HEK293T (cell line): ENCODE data around the gene MXRA7.

Experiments used
- ARNT ChIP-seq: fragments of 450-650 bp; IDR thresholded peaks from 2 replicates; pipeline ENCODE4 v1.6.1; 2017; ENCODE audit warnings: mild to moderate bottlenecking
- BHLHE40 ChIP-seq: fragments of 450-650 bp; IDR thresholded peaks from 2 replicates; pipeline ENCODE4 v1.6.1; 2016; ENCODE audit warnings: mild to moderate bottlenecking, moderate library complexity, borderline replicate concordance
- CTBP1 ChIP-seq: fragments of 450-650 bp; IDR thresholded peaks from 2 replicates; pipeline ENCODE4 v1.6.1; 2016; ENCODE audit warnings: borderline replicate concordance
- ELF4 ChIP-seq: fragments of 450-650 bp; IDR thresholded peaks from 2 replicates; pipeline ENCODE4 v1.6.1; 2017; ENCODE audit warnings: antibody characterized with exemption
- FOXA1 ChIP-seq: fragments of 450-650 bp; IDR thresholded peaks from 2 replicates; pipeline ENCODE4 v1.6.1; 2016; ENCODE audit warnings: mild to moderate bottlenecking
- FOXK2 ChIP-seq: fragments of 450-650 bp; IDR thresholded peaks from 2 replicates; pipeline ENCODE4 v1.6.1; 2016; ENCODE audit warnings: mild to moderate bottlenecking
- FOXM1 ChIP-seq: fragments of 450-650 bp; IDR thresholded peaks from 2 replicates; pipeline ENCODE4 v1.6.1; 2017; ENCODE audit warnings: mild to moderate bottlenecking, borderline replicate concordance
- HDGF ChIP-seq: fragments of 450-650 bp; IDR thresholded peaks from 2 replicates; pipeline ENCODE4 v1.6.1; 2017; ENCODE audit warnings: antibody characterized with exemption, borderline replicate concordance
- LEF1 ChIP-seq: fragments of 450-650 bp; IDR thresholded peaks from 2 replicates; pipeline ENCODE4 v1.6.1; 2017; ENCODE audit warnings: mild to moderate bottlenecking, borderline replicate concordance
- SP1 ChIP-seq: fragments of 450-650 bp; IDR thresholded peaks from 2 replicates; pipeline ENCODE4 v1.6.1; 2017
- SUZ12 ChIP-seq: fragments of 450-650 bp; IDR thresholded peaks from 2 replicates; pipeline ENCODE4 v1.6.1; 2016; ENCODE audit warnings: mild to moderate bottlenecking
- TARDBP ChIP-seq: fragments of 450-650 bp; IDR thresholded peaks from 2 replicates; pipeline ENCODE4 v1.6.1; 2016
- ZNF384 ChIP-seq: fragments of 450-650 bp; IDR thresholded peaks from 2 replicates; pipeline ENCODE4 v1.6.1; 2016

- TF ChIP-seq FOXM1 (no peak), SUZ12 (no peak), HDGF (no peak), SP1 (no peak), BHLHE40 (no peak), FOXK2 (no peak), FOXA1 (no peak), ELF4 (no peak), TARDBP (no peak), ZNF384 (no peak), ARNT (no peak), CTBP1 (no peak), LEF1 (no peak)
Observed at GRCh38 chr17:76679239-76679638, 31.5 kb downstream of the MXRA7 start.
